Adrenal gland (tissue), 12 donors: ENCODE measurements around the gene SH3BGRL2. TPM values are rescaled to one million over a fixed set of nuclear protein-coding genes. Genes with fewer than 3 reads are reported as not detected.

ENCODE experiments used
- DNase-seq, 7 donors: peaks; one replicate each; pipeline ENCODE4 v3.0.0-alpha.2; 2019 to 2020
- H3K27ac ChIP-seq, 5 donors: fragments of 200-600 bp; sonication (generic) in 4 of 5; 1 replicate in 3 of 5; 2 replicates in 2 of 5; pipeline versions ENCODE4 v1.5.1 to v1.8.0; 2016 to 2020; ENCODE audit warnings: mild to moderate bottlenecking in 1 of 5
- H3K27me3 ChIP-seq: fragments of 200-600 bp; 2 replicates; pipeline ENCODE4 v1.8.0; 2021
- H3K36me3 ChIP-seq, 2 donors: fragments of 200-600 bp; replicated peaks in 1 of 2; 1 replicate in 1 of 2; 2 replicates in 1 of 2; pipeline versions ENCODE4 v1.5.1 to v1.8.0; 2018 to 2022
- H3K4me1 ChIP-seq, 2 donors: fragments of 200-600 bp; replicated peaks in 1 of 2; 1 replicate in 1 of 2; 2 replicates in 1 of 2; pipeline versions ENCODE4 v1.5.1 to v1.8.0; 2018 to 2021
- H3K4me3 ChIP-seq, 4 donors: fragments of 200-600 bp; sonication (generic) in 3 of 4; one replicate each; pipeline ENCODE4 v1.5.1; 2016 to 2018
- H3K9me3 ChIP-seq, 3 donors: fragments of 200-600 bp; sonication (generic) in 1 of 3; replicated peaks in 1 of 3; 1 replicate in 2 of 3; 2 replicates in 1 of 3; pipeline versions ENCODE4 v1.5.1 to v1.8.0; 2016 to 2021
- POLR2A ChIP-seq, 2 donors: fragments of 450-650 bp; IDR thresholded peaks; one replicate each; pipeline ENCODE4 v1.6.1; 2017; ENCODE audit warnings: antibody characterized with exemption in 2 of 2, mild to moderate bottlenecking in 2 of 2, moderate library complexity in 1 of 2
- WGBS, 4 donors: extraction: QIAGEN DNeasy Blood & Tissue Kit in 2 of 4; methylation state at CpG; one replicate each; pipeline versions ENCODE4 v1.1.5 to v1.1.7; 2013 to 2017; 5-methylcytosine and 5-hydroxymethylcytosine counted together
- intact Hi-C, 2 donors: fragments of 100-400 bp; cut with DNase I; formaldehyde crosslinking; loops; one replicate each; pipeline versions ENCODE4 v1.14.1 to v1.15.0; 2022 to 2023
- polyA plus RNA-seq, 3 donors: library from polyadenylated mRNA; stranded (reverse); fragments of 200-250 nt in 2 of 3; fragments of 350-450 nt in 1 of 3; fragmentation: Illumina TruSeq in 1 of 3; extraction: RNeasy Lipid Tissue Mini Kit (QIAGEN cat#74804) in 1 of 3; gene quantifications; one replicate each; pipeline ENCODE4 v1.2.3, GENCODE V29; 2013 to 2014
- total RNA-seq, 9 donors: library from RNA; depleted of rRNA in 4 of 9; stranded (reverse); fragments of >200 nt in 4 of 9; fragments of 120-200 nt in 1 of 9; fragmentation: NEBNext Ultra II Directional in 1 of 9; extraction: Animal tissue kit (Norgen Biotek cat#: 25700) in 1 of 9; gene quantifications; one replicate each; pipeline versions ENCODE4 v1.1.0 to v1.2.4, GENCODE V29; 2013 to 2023
- TF ChIP-seq, protein P1 (sequence below), 6 experiments: fragments of 450-650 bp in 4 of 6; fragments of 200-600 bp in 2 of 6; sonication (generic) in 1 of 6; IDR thresholded peaks; 1 replicate in 5 of 6; 2 replicates in 1 of 6; pipeline versions ENCODE4 v1.5.1 to v1.8.0; 2016 to 2021; ENCODE audit warnings: antibody characterized with exemption in 6 of 6, mild to moderate bottlenecking in 2 of 6, moderate library complexity in 1 of 6
- donor health status: healthy with polysubstance abuse.
- donor health status: Bipolar disorder and iron deficiency.
- donor health status: DM: yes; HTN: yes; CAD: no.
- donor health status: DM: no; HTN: no; CAD: no.
- donor health status: DM: no; HTN: no; CAD: no.
- donor health status: DM: yes; HTN: yes; CAD: no.

SH3BGRL2 gene
- total and polyA plus RNA-seq, 12 donors: 3.8 to 13.3 (median 9.0) TPM

DNA sequence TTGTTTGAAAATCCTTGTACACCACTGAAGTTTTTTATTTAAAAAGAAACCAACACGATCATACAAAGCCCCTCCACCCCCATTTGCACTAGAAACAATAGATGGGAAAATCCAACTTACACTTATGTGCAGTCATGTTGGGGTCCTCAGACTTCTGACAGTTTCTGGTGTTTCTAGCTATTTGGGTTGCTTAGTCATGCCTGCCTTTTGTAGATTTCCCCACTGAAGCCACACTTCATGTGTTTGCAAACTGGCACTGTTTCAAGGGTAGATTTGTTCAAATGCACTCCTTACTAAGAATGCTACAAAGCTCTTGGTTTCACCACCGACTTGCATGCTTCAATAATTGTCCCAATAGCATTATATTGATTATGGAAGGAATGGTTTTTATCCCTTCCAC, 1.5 kb downstream of the SH3BGRL2 start:
- Histone ChIP-seq H3K4me3 (peak overlapping the region in 1 of 4 donors; percentile 21), H3K4me1 (peaks cover 0 to 10% of the 10 kb centered on the region in 2 donors), H3K9me3 (no peaks in the 10 kb centered on the region), H3K27me3 (no peaks in the 10 kb centered on the region), H3K27ac (no peak overlapping the region), H3K36me3 (no peaks in the 10 kb centered on the region)
- TF ChIP-seq, protein P1, sequence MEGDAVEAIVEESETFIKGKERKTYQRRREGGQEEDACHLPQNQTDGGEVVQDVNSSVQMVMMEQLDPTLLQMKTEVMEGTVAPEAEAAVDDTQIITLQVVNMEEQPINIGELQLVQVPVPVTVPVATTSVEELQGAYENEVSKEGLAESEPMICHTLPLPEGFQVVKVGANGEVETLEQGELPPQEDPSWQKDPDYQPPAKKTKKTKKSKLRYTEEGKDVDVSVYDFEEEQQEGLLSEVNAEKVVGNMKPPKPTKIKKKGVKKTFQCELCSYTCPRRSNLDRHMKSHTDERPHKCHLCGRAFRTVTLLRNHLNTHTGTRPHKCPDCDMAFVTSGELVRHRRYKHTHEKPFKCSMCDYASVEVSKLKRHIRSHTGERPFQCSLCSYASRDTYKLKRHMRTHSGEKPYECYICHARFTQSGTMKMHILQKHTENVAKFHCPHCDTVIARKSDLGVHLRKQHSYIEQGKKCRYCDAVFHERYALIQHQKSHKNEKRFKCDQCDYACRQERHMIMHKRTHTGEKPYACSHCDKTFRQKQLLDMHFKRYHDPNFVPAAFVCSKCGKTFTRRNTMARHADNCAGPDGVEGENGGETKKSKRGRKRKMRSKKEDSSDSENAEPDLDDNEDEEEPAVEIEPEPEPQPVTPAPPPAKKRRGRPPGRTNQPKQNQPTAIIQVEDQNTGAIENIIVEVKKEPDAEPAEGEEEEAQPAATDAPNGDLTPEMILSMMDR (IDR thresholded peaks at IDR 0.05): no peak
- TF ChIP-seq POLR2A (IDR thresholded peaks at IDR 0.05): no peak
- intact Hi-C loops: no loop called here
- no peak for DNase-seq
- 66 to 82% (median 69%) methylated on average over 2 of the region's 2 CpGs for WGBS, 4 donors

DNA sequence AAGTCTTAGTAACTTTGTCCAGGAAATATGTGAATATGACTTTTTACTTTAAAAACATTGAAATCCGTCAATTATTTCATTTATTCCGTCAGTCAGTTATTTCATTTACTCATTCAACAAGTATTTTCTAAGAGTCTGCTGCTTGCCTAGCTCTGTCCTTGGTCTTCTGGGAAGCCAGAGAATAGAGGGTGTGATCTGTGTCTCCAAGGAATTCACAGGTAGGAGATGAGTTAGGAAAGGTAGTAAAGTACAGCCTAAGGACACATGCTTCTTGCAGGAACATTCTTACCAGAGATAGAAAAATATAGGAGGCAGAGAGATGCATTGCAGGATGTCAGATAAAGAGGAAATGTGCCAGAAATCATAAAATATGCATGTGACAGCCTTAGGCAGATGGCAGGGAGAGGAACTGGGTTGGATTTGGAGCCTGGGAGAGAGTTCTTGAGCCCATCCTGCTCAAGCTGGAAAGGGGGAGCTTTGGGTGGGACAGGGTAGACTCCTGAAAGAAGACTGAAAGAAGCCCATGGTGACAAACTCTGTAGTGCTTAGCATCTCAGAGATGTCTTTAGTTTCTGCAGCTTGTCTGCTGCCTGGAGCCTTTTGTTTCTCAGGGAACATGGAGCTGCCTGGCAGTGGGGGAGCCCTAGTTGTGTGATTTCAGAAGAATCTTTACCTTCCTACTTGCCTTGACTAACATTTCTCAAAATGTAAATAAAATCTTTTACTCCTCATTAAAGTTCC, 3.5 kb downstream of the SH3BGRL2 start:
- TF ChIP-seq, protein P1 (IDR thresholded peaks at IDR 0.05): no peak
- no peak for TF ChIP-seq POLR2A (IDR thresholded peaks at IDR 0.05)
- peaks cover 0 to 10% of the 10 kb centered on the region in 2 donors for H3K4me1 ChIP-seq
- 67 to 81% (median 75%) methylated on average over 2 of the region's 2 CpGs for WGBS, 4 donors
- H3K9me3 ChIP-seq: no peaks in the 10 kb centered on the region
- DNase-seq: no peak
- no peaks in the 10 kb centered on the region for H3K36me3 ChIP-seq
- H3K27ac ChIP-seq: no peak overlapping the region
- no peak overlapping the region for H3K4me3 ChIP-seq
- intact Hi-C loops: no loop called here
- H3K27me3 ChIP-seq: no peaks in the 10 kb centered on the region

DNA sequence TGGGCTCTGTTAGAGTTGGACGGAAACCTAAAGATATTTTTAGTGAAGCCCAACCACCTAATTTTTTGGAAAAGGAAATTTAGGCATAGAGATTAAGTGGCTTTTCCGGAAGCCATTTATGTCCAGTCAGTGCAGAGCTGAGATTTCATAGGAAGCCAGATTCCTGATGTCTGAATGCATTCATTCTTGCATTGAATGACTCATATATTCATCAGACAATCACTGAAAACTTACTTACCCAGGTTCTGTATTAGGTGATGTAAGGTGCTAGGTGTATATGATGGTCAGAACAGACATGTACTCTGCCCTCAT, 4.1 kb downstream of the SH3BGRL2 start:
- Histone ChIP-seq H3K4me3 (no peak overlapping the region), H3K27ac (no peak overlapping the region), H3K4me1 (peaks cover 0 to 12% of the 10 kb centered on the region in 2 donors), H3K27me3 (no peaks in the 10 kb centered on the region), H3K9me3 (no peaks in the 10 kb centered on the region), H3K36me3 (no peaks in the 10 kb centered on the region)
- DNase-seq: no peak
- intact Hi-C loops: no loop called here
- WGBS, 4 donors: 68 to 80% (median 73%) methylated on average over 2 of the region's 2 CpGs
- TF ChIP-seq POLR2A (IDR thresholded peaks at IDR 0.05): no peak
- TF ChIP-seq, protein P1 (IDR thresholded peaks at IDR 0.05): no peak

DNA sequence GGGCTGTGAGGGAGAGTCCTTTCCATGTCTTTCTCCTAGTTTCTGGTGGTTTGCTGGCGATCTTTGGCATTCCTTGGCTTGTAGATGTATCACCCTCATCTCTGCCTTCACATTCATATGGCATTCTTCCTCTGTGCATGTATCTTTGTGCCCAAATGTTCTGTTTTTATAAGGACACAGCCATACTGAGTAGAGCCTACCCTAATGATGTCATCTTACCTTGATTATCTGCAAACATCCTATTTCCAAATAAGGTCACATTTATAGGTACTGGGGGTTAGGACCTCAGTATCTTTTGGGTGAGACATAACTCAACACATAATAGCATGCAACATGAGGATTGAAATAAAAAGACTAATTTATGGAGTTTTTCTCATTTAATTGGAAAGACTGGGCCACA, 5.5 kb downstream of the SH3BGRL2 start:
- Histone ChIP-seq H3K4me1 (peaks cover 0 to 10% of the 10 kb centered on the region in 2 donors), H3K27me3 (no peaks in the 10 kb centered on the region), H3K27ac (no peak overlapping the region), H3K36me3 (no peaks in the 10 kb centered on the region), H3K9me3 (no peaks in the 10 kb centered on the region), H3K4me3 (no peak overlapping the region)
- DNase-seq: no peak
- TF ChIP-seq POLR2A (IDR thresholded peaks at IDR 0.05): no peak
- TF ChIP-seq, protein P1 (IDR thresholded peaks at IDR 0.05): no peak
- intact Hi-C loops: no loop called here
- WGBS, 4 donors: 86 to 97% (median 94%) methylated on average over 1 of the region's 1 CpG
